ENCODE measurements around the gene RAG1.

GRCh38 chr11:36627471-36627870, 59.7 kb downstream of the RAG1 start:
- TF ChIP-seq CTCF (IDR thresholded peaks at IDR 0.05; ENCODE audit: control extremely low read depth in 1 of 3, insufficient read depth in 1 of 3, low read depth in 1 of 3, low read length in 3 of 3) (no peak), POLR2A (IDR thresholded peaks at IDR 0.05; ENCODE audit: control extremely low read depth in 1 of 2, low read depth in 2 of 2, low read length in 2 of 2) (no peak), RNF2 (IDR thresholded peaks at IDR 0.05; ENCODE audit: borderline replicate concordance, low read depth, low read length, missing control alignments, poor library complexity, severe bottlenecking) (no peak), JUN (IDR thresholded peaks at IDR 0.05; ENCODE audit: low read depth, low read length) (no peak), TCF12 (IDR thresholded peaks at IDR 0.05; ENCODE audit: low read depth, low read length) (no peak), EZH2 (IDR thresholded peaks at IDR 0.05; ENCODE audit: low read depth, low read length, severe bottlenecking) (no peak)
